Stimulated activated CD4-positive, alpha-beta T cell treated with anti-CD3 and anti-CD28 coated beads, TNF-alpha, amount 100 ng/mL, for 4 hours (primary cell): ENCODE results near the gene CINP.

ENCODE experiments used
- DNase-seq, 3 experiments: peaks; one replicate each; pipeline ENCODE4 v3.0.0-alpha.2; 2020; ENCODE audit warnings: low read depth in 3 of 3

CINP gene

DNA sequence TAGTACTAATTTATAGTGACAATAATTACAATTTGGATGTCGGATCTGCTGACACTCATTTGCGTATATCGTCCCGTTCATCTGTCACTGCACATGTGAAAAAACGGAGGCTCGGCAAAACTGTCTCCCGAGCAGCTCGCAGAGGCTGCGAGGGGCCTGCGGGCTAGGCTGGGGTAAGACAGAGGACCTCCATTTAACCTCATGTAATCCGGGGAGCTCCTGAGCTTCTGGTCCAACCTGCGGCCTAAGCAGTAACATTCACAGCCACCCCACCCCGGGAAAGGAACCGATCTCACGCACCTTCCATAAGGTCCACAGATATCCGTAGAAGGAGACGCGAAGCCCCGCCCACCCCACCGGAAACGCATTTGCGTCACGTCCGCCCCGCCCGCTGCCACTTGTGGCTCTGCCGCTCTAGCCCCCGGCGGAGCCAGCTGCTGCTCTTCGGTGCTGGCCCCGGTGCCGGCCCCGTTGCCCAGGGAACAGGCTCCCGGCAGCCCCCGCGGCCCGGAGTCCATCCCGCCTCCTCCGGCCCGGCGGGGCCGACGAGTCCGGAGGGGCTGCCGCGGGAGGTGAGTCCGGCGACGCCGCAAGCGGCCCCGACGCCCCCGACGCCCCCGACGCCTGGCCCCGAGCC is at the start of gene CINP, which contains the start of gene TECPR2:
TSS of gene CINP (minus strand) at position 346 of the 637 bp plus-strand sequence. CDS start at position 307, 39 bp downstream.
TSS of gene TECPR2 (plus strand) at position 397 of the 637 bp plus-strand sequence. CDS start 13,781 bp downstream, outside the sequence.
- DNase-seq = peak; percentile 92 to 99 (median 94)

DNA sequence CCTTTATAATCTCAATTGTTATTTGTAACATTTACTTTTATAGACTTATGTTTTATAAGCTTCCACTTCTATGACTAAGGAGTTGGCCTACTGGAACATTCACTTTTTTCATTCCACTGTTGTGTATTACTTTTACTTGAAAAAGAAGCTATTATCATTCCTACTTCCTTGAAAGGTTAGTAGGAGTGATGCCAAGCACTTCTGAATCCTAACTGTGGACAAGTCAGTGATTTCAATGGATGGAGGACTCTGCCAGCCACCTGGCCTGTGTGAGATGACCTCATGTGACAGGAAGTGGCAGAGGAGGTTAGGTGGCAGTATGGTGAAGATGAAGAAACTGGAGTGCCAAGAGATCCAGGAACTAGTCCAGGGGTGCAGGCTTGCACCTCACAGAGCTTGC is 46.0 kb upstream of the CINP start:
- no peak for DNase-seq

DNA sequence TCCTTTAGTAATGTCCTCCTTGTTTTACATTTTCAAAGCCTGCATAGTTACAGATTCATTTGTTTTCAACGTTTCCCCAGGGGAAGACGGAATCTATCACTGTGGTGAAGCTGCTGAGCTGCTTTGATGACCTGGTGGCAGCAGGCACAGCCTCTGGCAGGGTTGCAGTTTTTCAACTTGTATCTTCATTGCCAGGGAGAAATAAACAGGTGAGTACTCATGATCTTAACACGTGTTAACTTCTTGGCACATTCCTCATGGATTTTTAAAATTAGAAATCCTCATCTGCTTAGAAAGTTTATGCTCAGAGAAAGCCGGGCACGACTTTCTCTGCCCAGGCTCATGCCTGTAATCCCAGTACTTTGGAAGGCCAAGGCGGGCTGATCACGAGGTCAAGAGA is 44.6 kb upstream of the CINP start:
- no peak for DNase-seq

DNA sequence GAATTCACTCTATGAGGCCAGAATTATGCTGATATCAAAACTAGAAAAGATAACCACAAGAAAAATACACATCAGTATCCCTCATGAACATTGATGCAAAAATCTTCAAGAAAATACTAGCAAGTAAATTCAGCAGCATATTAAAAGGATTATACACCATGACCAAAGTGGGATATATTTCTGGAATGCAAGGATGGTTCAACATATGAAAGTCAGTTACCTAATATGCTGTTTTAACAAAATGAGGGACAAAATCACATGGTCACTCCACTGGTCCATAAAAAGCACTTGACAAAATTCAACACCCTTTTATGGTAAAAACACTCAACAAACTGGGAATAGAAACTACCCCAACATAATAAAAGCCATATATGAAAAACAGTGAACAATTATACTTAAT is 40.3 kb upstream of the CINP start:
- DNase-seq = no peak

DNA sequence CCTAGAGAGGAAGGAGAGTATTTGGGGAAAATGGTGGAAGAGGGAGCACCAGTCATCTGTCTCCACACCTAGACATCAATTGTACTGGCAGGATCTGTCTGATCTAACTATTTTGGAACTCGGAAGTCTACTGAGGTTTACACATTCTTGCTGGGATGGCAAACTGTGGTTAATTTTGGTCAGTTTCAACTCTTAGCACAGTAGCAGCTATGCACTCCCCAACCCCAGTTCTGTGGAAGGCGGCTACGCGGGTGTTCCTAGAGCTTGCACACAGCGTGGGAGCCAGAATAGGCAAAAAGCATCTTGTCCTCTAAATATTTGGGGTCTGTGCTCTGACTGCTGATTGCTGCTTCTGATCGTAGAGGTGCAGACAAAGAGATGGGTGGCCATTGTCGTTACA is 33.8 kb upstream of the CINP start:
- DNase-seq = no peak

DNA sequence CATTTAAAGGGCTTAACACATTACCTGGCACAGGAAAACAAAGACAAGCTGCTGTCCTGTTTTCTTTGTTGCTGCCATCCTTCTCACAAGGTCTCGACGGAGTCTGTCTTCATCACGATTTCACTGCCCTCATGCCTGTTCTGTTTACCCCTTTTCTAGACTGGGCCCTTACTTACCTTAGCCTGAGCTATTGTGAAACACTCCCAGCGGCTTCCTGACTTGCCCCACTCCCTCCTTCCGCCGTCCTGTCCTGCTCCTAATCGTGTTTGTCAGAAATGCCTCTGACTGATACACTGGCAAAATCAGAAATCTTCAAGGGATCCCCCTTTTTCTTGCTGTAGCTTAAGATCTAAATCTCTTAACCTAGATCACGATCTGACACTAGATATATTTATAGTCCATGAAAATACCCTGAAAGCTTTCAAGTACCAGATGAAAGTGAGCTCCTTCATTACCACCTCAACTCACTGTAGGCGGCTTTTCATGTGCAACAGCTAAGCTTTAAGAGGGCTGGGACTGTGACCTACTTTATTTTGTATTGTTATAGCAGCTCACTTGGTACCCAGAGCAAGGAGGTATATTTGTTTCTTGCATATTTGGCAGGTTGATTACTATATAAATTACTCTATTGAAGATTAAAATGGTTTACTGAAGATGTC is 32.2 kb upstream of the CINP start:
- DNase-seq = no peak

DNA sequence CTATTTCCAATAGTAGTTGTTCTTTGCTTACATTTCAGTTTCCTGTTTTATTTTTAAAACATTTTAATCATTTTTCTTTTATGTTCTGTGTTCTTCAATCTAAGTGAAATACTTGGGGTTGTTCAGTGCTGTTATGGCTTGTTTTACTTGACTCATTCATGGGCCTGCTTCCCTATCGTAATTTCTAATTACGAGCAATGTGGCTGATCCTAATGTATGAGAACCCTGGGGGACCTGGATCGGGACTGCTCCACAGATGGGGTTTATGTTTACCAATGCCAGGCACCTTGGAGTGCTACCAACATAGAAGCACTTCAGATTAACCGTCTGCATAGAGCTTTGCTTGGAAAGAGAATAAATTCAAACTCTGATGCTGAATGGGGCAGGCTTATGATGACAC is 29.8 kb upstream of the CINP start:
- no peak for DNase-seq

DNA sequence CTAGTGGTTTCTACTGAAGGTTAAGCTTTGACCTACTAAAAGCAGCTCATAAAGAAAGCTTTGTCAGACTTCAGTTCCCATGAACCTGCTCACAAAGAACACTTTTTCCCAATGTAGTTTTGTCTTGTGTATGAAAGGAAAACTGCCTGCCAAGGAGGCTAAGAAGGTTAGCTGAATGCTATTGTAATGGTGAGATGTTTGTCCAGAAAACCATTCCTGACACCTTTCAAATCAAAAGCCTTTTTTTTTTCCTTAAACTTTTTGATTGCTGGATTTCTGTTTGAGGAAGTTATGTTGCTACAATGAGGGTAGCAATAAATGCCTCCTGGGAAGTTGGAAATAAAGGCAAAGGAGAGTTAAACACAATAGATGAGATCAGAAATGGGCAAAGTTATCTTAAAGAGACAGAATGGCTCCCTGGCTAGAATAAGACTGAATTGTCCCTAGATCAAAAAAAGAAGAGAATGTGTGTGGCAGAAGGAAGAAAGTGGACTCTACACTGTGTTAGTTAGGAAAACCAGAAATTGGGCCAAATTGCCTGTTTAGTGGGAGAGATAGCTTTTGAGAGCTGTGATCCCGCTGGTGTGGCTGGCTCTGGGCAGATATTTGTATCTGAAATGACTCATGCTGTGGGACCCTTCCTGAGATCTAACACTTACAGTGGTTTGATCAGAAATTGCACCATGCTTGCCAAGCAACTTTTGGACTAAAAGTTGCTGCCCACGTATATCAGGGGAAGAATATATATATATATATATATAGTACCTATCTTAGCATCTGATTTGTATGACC is 27.6 kb upstream of the CINP start:
- no peak for DNase-seq

DNA sequence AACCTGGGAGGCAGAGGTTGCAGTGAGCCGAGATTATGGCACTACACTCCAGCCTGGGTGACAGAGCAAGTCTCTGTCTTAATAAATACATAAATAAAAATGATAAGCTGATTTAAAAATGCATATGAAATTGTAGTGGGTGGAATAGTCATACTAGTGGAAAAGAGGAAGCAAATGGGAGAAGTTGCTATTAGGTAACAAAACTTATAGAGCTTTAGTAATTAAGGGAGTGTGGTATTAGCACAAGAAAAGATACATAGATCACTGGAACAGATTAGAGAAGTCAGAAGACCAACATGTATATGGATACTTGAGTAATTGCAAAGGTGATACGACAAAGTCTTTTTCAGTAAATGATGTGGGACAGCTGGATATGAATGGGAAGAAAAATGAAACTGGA is 26.6 kb upstream of the CINP start:
- no peak for DNase-seq

DNA sequence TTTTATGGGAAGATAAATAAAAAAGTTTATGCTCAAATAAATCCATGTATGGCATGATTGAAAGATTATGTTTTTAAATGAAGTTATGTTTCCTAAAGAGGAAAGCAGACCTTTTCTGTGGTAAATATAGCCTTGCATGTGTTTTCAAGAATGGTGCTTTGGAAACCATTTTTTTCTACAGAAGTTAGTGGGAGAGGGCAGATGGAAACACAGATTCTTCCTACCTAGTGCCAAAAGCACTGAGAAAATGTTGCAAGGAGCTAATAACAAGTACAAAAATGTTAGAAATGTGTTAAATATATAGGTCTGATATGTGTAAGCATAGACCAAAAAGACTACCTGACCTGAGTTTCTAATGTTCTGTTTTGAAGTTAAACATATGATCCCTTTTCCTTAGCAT is 24.4 kb upstream of the CINP start:
- no peak for DNase-seq

DNA sequence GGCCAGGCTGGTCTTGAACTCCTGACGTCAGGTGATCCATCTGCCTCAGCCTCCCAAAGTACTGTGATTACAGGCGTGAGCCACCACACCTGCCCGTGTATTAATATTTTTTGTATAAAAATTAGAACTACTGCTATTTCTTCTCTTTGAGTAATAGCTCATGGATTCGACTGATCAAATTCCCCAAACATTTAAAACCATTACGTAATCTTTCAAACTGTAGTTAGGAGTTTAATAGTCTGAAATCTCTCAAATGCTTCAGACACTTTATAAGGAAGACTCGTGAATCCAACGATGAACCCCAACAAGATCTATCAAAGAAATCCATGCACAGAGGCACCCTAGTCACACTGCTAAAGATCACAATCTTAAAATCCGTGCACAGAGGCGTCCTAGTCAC is 16.1 kb upstream of the CINP start:
- no peak for DNase-seq

DNA sequence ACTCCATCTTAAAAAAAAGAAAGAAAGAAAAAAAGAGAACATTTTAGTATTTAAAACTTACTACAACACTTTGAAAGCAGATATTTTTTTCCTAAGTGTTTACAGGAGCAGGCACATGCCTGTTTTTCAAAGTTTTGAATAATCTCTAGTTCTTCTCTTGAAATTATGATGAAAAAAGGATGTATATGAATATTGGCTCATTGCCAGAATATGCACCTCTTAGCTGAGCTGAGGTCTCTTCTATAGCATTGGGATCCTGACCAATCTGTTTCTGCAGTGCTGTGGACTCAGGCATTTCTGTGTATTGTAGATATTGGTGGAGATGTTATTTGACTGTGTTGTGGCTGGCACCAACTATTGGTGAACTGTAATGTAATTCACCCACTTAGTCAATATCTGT is 15.0 kb upstream of the CINP start:
- no peak for DNase-seq

DNA sequence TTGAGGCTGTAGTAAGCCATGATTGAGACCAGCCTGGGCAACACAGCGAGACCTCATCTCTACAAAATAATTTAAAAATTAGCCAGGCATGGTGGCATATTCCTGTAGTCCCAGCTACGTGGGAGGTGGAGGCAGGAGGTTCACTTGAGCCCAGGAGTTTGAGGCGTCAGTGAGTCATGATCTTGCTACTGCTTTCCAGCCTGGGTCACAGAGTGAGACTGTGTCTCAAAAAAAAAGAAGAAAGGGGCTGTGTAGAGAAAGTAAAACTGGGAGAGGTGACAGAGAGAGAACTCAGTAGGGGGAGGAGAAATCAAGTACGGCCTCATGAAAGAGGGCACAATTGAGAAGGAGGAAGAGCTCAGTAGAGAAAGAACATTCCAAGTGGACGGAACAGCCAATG is 12.4 kb upstream of the CINP start:
- DNase-seq = no peak

DNA sequence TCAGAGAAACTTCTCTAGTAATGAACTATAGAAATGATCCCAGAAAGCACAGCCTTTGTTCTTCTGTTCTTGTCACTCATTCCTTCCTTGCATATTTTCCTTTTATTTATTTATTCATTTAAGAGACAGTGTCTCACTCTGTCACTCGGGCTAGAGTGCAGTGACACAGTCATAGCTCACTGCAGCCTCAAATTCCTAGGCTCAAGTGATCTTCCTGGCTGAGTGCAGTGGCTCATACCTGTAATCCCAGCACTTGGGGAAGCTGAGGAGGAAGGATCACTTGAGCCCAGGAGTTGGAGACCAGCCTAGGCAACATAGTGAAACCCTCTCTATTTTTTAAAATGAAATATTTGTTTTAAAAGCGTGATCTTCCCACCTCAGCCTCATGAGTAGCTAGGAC is 11.6 kb upstream of the CINP start:
- no peak for DNase-seq

DNA sequence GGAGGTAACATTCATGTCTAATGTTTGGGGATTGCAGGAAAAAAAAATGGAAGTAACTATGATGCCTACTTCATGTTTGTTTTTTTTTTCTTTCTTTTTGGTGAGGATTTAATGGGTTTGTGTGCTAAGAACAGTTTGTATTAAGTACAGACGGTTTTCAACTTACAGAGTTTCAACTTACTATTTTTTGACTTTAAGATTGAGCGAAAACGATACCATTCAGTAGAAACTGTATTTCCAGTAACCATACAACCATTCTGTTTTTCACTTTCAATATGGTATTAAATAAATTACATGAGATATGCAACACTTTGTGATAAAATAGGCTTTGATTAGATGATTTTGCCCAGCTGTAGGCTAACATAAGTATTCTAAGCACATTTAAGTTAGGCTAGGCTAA is 10.4 kb upstream of the CINP start:
- no peak for DNase-seq

DNA sequence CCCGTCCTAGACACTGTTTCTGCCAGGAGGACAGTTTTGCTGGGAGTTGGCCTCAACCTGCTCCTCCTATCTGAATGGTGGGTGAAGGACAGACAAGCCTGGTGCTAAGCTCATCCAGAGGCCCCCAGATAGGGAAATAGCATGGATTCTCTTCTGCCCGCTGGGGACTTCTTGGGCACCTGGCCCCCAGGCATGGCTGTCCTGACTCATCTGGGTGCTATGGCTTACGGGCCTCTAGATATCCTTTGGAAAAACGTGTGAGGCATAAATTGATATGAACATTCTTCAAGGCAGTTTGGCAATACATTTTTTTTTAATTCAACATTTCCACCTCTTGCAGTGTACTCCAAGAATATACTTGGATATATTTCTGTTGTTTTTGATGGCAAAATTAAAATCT is 8.7 kb upstream of the CINP start:
- DNase-seq = no peak

DNA sequence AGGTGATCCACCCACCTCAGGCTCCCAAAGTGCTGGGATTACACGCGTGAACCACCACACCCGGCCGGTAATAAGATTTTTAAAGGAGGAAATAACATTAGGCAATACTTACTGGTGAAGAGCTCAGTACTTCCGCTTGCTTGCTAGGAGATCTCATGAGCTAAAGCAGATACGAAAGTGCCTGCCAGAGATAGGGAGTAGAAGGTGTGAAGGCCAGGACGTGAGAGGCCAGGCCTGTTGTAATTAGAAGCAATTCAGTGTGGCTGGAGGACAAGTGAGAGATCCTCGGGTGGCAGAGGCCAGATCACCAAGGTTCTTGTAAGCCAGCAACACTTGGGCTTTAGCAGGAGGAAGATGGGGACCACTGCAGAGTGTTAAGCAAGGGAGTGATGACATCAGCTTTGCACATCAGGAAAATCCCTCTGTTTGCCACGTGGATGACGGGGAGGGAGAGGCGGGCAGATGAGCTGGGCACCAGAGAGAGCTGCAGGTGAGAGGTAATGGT is 7.7 kb upstream of the CINP start:
- DNase-seq = no peak

DNA sequence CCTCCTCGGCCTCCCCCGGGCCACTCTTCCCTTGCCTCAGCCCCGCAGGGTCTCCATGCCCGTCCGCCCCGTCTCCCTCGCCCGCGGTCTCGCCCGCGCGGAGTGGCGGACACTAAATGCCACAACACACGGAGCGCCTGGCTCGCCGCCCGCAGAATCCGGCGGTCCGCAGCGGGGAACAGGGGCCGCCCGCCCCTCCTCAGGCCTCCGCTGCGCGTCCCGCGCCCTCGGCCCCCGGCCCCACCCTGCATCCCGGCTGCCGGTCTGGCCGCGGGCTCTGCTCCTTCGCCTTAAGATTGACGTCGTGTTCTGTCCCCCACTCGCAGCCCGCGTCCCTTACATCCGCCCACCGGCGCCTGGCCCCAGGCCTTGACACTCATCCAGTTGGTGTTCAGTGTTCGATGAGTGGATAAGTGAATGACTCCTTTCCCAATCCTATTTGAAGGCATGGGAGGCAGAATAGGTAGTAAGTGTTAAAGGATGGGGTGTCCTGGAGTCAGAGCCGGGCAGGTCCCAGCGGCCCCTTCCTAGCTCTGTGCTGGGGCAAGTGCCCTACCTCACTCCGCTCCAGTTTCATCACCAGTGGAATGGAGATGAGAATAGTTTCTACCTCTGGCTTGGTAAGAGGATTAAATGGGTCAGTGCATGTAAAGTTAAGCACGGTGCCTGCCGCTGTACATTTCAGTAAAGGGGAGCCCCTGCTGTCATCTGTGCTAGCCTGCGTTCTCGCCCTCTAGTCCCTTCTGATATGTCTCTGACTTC is 673 bp upstream of the CINP start:
- peak in 1 of 3 experiments; percentile 11 for DNase-seq

DNA sequence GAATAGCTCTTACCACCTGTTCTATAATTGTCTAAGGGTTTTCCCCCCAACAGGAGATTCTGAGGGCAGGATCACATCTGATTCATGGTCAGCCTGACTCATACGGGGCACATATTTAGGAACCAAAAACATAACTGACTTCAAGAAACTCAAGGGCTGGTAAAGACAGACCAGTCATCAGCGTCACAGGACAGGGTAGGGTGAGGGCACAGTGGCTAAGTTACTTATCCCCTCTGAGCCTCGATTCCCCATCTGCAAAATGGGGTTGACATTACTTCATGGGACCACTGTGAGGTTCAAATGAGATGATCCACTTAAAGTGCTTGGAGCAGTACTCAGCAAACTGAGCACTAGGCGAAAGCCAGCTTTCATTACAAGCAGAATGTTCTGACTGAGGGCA is 606 bp downstream of the CINP start:
- peak; percentile 13 to 20 (median 13) for DNase-seq

DNA sequence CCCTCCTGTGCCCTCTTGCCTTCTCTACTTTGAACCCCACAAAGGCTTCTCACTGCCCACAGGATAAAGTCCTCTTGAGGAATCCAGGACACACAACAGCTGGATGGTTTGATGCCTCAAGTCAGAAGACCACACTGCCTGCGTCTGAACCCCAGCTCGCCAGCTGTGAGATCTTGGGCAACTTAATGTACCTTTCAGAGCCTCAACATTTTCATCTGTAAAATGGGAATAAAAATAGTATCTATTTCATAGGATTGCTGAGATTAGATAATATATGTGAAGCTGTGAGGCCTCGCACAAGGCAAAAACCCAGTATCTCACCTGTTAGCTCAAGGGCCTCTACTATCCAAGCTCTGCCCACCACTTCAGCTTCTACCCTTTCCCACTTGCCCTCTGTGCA is 2.3 kb downstream of the CINP start:
- no peak for DNase-seq

DNA sequence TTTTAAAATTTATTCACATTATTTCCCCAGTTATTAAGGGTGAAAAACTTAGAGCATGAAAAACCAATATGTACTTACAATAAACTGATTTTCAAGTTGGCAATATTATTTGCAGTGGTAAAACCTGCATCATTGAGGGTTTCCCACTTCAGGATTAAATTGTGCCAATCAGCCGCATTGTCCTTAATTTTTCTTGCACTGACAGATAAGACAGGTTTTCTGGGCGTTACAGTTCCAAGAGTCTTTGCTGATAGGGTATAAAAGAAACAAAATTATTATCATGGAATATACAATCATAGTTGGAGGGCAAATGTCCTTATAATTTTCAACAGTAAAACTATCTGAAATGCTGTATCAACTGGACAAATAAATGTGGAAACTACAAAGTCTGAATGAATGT is 3.3 kb downstream of the CINP start:
- DNase-seq = no peak

DNA sequence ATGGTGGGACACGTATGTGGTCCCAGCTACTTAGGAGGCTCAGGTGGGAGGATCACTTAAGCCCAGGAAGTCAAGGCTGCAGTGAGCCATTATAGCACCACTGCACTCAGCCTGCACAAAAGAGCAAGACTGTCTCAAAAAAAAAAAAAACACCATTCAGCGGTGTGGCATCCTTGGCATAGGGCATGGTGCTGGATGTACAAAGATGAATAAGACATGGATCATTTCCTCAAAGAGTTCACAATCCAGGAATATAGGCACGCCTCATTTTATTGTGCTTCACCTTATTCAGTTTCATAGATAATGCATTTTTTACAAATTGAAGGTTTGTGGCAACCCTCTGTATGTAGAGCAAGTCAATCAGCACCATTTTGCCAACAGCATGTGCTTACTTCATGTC is 6.4 kb downstream of the CINP start:
- no peak for DNase-seq
